Adrenal gland (tissue), 12 donors: Measurements from ENCODE around the gene DIAPH3. TPM values are rescaled to one million over a fixed set of nuclear protein-coding genes. Genes with fewer than 3 reads are reported as not detected.

ENCODE experiments used
- DNase-seq, 7 donors: peaks; one replicate each; pipeline ENCODE4 v3.0.0-alpha.2; 2019 to 2020
- H3K27ac ChIP-seq, 5 donors: fragments of 200-600 bp; sonication (generic) in 4 of 5; 1 replicate in 3 of 5; 2 replicates in 2 of 5; pipeline versions ENCODE4 v1.5.1 to v1.8.0; 2016 to 2020; ENCODE audit warnings: mild to moderate bottlenecking in 1 of 5
- H3K27me3 ChIP-seq: fragments of 200-600 bp; 2 replicates; pipeline ENCODE4 v1.8.0; 2021
- H3K36me3 ChIP-seq, 2 donors: fragments of 200-600 bp; replicated peaks in 1 of 2; 1 replicate in 1 of 2; 2 replicates in 1 of 2; pipeline versions ENCODE4 v1.5.1 to v1.8.0; 2018 to 2022
- H3K4me1 ChIP-seq, 2 donors: fragments of 200-600 bp; replicated peaks in 1 of 2; 1 replicate in 1 of 2; 2 replicates in 1 of 2; pipeline versions ENCODE4 v1.5.1 to v1.8.0; 2018 to 2021
- H3K4me3 ChIP-seq, 4 donors: fragments of 200-600 bp; sonication (generic) in 3 of 4; one replicate each; pipeline ENCODE4 v1.5.1; 2016 to 2018
- H3K9me3 ChIP-seq, 3 donors: fragments of 200-600 bp; sonication (generic) in 1 of 3; replicated peaks in 1 of 3; 1 replicate in 2 of 3; 2 replicates in 1 of 3; pipeline versions ENCODE4 v1.5.1 to v1.8.0; 2016 to 2021
- CTCF ChIP-seq, 6 experiments: fragments of 450-650 bp in 4 of 6; fragments of 200-600 bp in 2 of 6; sonication (generic) in 1 of 6; IDR thresholded peaks; 1 replicate in 5 of 6; 2 replicates in 1 of 6; pipeline versions ENCODE4 v1.5.1 to v1.8.0; 2016 to 2021; ENCODE audit warnings: antibody characterized with exemption in 6 of 6, mild to moderate bottlenecking in 2 of 6, moderate library complexity in 1 of 6
- POLR2A ChIP-seq, 2 donors: fragments of 450-650 bp; IDR thresholded peaks; one replicate each; pipeline ENCODE4 v1.6.1; 2017; ENCODE audit warnings: antibody characterized with exemption in 2 of 2, mild to moderate bottlenecking in 2 of 2, moderate library complexity in 1 of 2
- WGBS, 4 donors: extraction: QIAGEN DNeasy Blood & Tissue Kit in 2 of 4; methylation state at CpG; one replicate each; pipeline versions ENCODE4 v1.1.5 to v1.1.7; 2013 to 2017; 5-methylcytosine and 5-hydroxymethylcytosine counted together
- intact Hi-C, 2 donors: fragments of 100-400 bp; cut with DNase I; formaldehyde crosslinking; loops; one replicate each; pipeline versions ENCODE4 v1.14.1 to v1.15.0; 2022 to 2023
- polyA plus RNA-seq, 3 donors: library from polyadenylated mRNA; stranded (reverse); fragments of 200-250 nt in 2 of 3; fragments of 350-450 nt in 1 of 3; fragmentation: Illumina TruSeq in 1 of 3; extraction: RNeasy Lipid Tissue Mini Kit (QIAGEN cat#74804) in 1 of 3; gene quantifications; one replicate each; pipeline ENCODE4 v1.2.3, GENCODE V29; 2013 to 2014
- total RNA-seq, 9 donors: library from RNA; depleted of rRNA in 4 of 9; stranded (reverse); fragments of >200 nt in 4 of 9; fragments of 120-200 nt in 1 of 9; fragmentation: NEBNext Ultra II Directional in 1 of 9; extraction: Animal tissue kit (Norgen Biotek cat#: 25700) in 1 of 9; gene quantifications; one replicate each; pipeline versions ENCODE4 v1.1.0 to v1.2.4, GENCODE V29; 2013 to 2023
- donor health status: healthy with polysubstance abuse.
- donor health status: Bipolar disorder and iron deficiency.
- donor health status: DM: yes; HTN: yes; CAD: no.
- donor health status: DM: no; HTN: no; CAD: no.
- donor health status: DM: no; HTN: no; CAD: no.
- donor health status: DM: yes; HTN: yes; CAD: no.

DIAPH3 gene
- total and polyA plus RNA-seq, 12 donors, result 0.07 to 4.2 (median 0.42) TPM; not detected in 3

- TF ChIP-seq CTCF (IDR thresholded peaks at IDR 0.05) (no peak), POLR2A (IDR thresholded peaks at IDR 0.05) (no peak)
- no peaks in the 10 kb centered on the region for H3K36me3 ChIP-seq
- no peak overlapping the region for H3K4me3 ChIP-seq
- DNase-seq, result no peak
- H3K27ac ChIP-seq, result no peak overlapping the region
- no peaks in the 10 kb centered on the region for H3K27me3 ChIP-seq
- intact Hi-C loops, result no loop called here
- H3K4me1 ChIP-seq, result no peaks in the 10 kb centered on the region
- peaks cover 0 to 6% (median 0%) of the 10 kb centered on the region in 3 donors for H3K9me3 ChIP-seq
These were observed 272.7 kb downstream of the DIAPH3 start for GRCh38 chr13:59891053-59891452.

GRCh38 chr13:59890054-59890453 lies 273.7 kb downstream of the DIAPH3 start:
- TF ChIP-seq POLR2A (IDR thresholded peaks at IDR 0.05) (no peak), CTCF (IDR thresholded peaks at IDR 0.05) (no peak)
- no peak for DNase-seq
- WGBS, 4 donors, result 88 to 100% (median 95%) methylated on average over 1 of the region's 1 CpG

GRCh38 chr13:59888408-59888807 lies 275.3 kb downstream of the DIAPH3 start:
- TF ChIP-seq CTCF (IDR thresholded peaks at IDR 0.05) (no peak), POLR2A (IDR thresholded peaks at IDR 0.05) (no peak)
- Histone ChIP-seq H3K4me3 (no peak overlapping the region), H3K4me1 (no peaks in the 10 kb centered on the region), H3K9me3 (no peaks in the 10 kb centered on the region), H3K27ac (no peak overlapping the region), H3K27me3 (no peaks in the 10 kb centered on the region), H3K36me3 (no peaks in the 10 kb centered on the region)
- DNase-seq, result no peak
- WGBS, 4 donors, result 94 to 99% (median 97%) methylated on average over 2 of the region's 2 CpGs
- intact Hi-C loops, result no loop called here

More at GRCh38 chr13:59890054-59890453, 273.7 kb downstream of the DIAPH3 start:
- intact Hi-C loops, result no loop called here
- no peak overlapping the region for H3K27ac ChIP-seq
- H3K4me1 ChIP-seq, result no peaks in the 10 kb centered on the region
- H3K36me3 ChIP-seq, result no peaks in the 10 kb centered on the region
- peaks cover 0 to 2% (median 0%) of the 10 kb centered on the region in 3 donors for H3K9me3 ChIP-seq
- no peak overlapping the region for H3K4me3 ChIP-seq
- no peaks in the 10 kb centered on the region for H3K27me3 ChIP-seq

DNA sequence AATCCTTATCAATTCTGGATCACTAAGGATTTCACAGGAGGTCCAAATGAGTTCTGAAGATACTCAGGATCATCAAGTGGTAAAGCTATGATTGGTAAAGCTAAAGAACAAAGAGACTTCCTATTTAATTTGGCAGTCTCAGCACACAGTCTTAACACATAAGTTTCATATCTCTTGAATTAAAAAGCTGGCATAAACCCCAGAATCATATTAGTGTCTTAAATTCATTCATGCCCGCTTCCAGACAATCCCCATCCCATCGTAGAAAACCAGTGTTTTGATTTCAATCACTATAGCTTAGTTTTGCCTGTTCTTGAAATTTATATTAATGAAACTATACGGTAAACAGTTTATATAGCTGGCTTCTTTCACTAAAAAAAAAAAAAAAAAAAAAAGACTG lies 278.7 kb downstream of the DIAPH3 start:
- Histone ChIP-seq H3K36me3 (no peaks in the 10 kb centered on the region), H3K4me3 (no peak overlapping the region), H3K9me3 (no peaks in the 10 kb centered on the region), H3K27me3 (no peaks in the 10 kb centered on the region), H3K27ac (no peak overlapping the region), H3K4me1 (no peaks in the 10 kb centered on the region)
- TF ChIP-seq POLR2A (IDR thresholded peaks at IDR 0.05) (no peak), CTCF (IDR thresholded peaks at IDR 0.05) (no peak)
- no peak for DNase-seq
- intact Hi-C loops, result no loop called here
- 73 to 86% (median 84%) methylated on average over 3 of the region's 3 CpGs for WGBS, 4 donors
